OCI-LY1 (cell line): ENCODE results near the gene ELL.

ENCODE experiments used
- H2AFZ ChIP-seq: fragments of 200-600 bp; sonication (generic), shearing (Covaris generic); 2 replicates; pipeline ENCODE4 v1.6.0; 2014; ENCODE audit warnings: antibody characterized with exemption, mild to moderate bottlenecking, low read length
- H3F3A ChIP-seq: fragments of 200-600 bp; sonication (generic), shearing (Covaris generic); 2 replicates; pipeline ENCODE4 v1.6.0; 2014; ENCODE audit warnings: mild to moderate bottlenecking, antibody characterized with exemption, low read length, moderate library complexity; ENCODE audit not compliant: insufficient read depth
- H3K27ac ChIP-seq: fragments of 200-600 bp; sonication (generic); 2 replicates; pipeline ENCODE4 v1.5.1; 2014; ENCODE audit warnings: low read length, mixed run types, mild to moderate bottlenecking, low read depth; ENCODE audit not compliant: poor library complexity, severe bottlenecking
- H3K27me3 ChIP-seq: fragments of 200-600 bp; sonication (generic); 2 replicates; pipeline ENCODE4 v1.6.0; 2014; ENCODE audit warnings: antibody characterized with exemption, mild to moderate bottlenecking, low read length, moderate library complexity; ENCODE audit not compliant: insufficient read depth
- H3K36me3 ChIP-seq: fragments of 200-600 bp; sonication (generic); 2 replicates; pipeline ENCODE4 v1.6.1; 2014; ENCODE audit warnings: mild to moderate bottlenecking, antibody characterized with exemption, low read length, moderate library complexity, mixed read lengths; ENCODE audit not compliant: insufficient read depth
- H3K4me1 ChIP-seq: fragments of 200-600 bp; sonication (generic); 2 replicates; pipeline ENCODE4 v1.5.1; 2014; ENCODE audit warnings: mild to moderate bottlenecking, low read length, moderate library complexity; ENCODE audit not compliant: insufficient read depth, severe bottlenecking
- H3K4me2 ChIP-seq: fragments of 200-600 bp; sonication (generic), shearing (Covaris generic); 2 replicates; pipeline ENCODE4 v1.6.1; 2014; ENCODE audit warnings: low read length
- H3K4me3 ChIP-seq: fragments of 200-600 bp; sonication (generic); 2 replicates; pipeline ENCODE4 v1.5.1; 2014; ENCODE audit warnings: low read length, low read depth, mild to moderate bottlenecking, mixed read lengths; ENCODE audit not compliant: poor library complexity, severe bottlenecking
- H3K79me2 ChIP-seq: fragments of 200-600 bp; shearing (Covaris generic); 2 replicates; pipeline ENCODE4 v1.6.1; 2016; ENCODE audit warnings: mixed run types, low read length, mixed read lengths; ENCODE audit not compliant: insufficient read depth
- H3K9ac ChIP-seq: fragments of 200-600 bp; sonication (generic), shearing (Covaris generic); 2 replicates; pipeline ENCODE4 v1.6.1; 2014; ENCODE audit warnings: mild to moderate bottlenecking, low read length, mixed read lengths
- H3K9me2 ChIP-seq: fragments of 200-600 bp; sonication (generic), shearing (Covaris generic); 2 replicates; pipeline ENCODE4 v1.6.1; 2014; ENCODE audit warnings: low read depth, mild to moderate bottlenecking, low read length, mixed read lengths
- H3K9me3 ChIP-seq: fragments of 200-600 bp; shearing (Covaris generic); 2 replicates; pipeline ENCODE4 v1.6.1; 2014; ENCODE audit warnings: low read length, mixed read lengths
- H4K20me1 ChIP-seq: fragments of 200-600 bp; sonication (generic), shearing (Covaris generic); 2 replicates; pipeline ENCODE4 v1.6.0; 2016; ENCODE audit warnings: mild to moderate bottlenecking, low read length; ENCODE audit not compliant: insufficient read depth
- EZH2 ChIP-seq: fragments of 200-600 bp; sonication (generic), shearing (Covaris generic); IDR thresholded peaks from 2 replicates; pipeline ENCODE4 v1.8.0; 2017; ENCODE audit warnings: borderline replicate concordance, mixed run types, mild to moderate bottlenecking, antibody characterized with exemption, low read length, moderate library complexity, mixed read lengths
- TF ChIP-seq, protein P1 (sequence below): fragments of 200-600 bp; sonication (generic), shearing (Covaris generic); IDR thresholded peaks from 2 replicates; pipeline ENCODE4 v1.5.1; 2017; ENCODE audit warnings: mild to moderate bottlenecking, antibody characterized with exemption, low read length, moderate library complexity, mixed read lengths

Gene ELL

GRCh38 chr19:18399008-18399407, 122.9 kb downstream of the ELL start:
- H3F3A ChIP-seq: 0 out of 2 replicates have a peak, but pooled peaks cover 5% of the 10 kb centered on the region
- no peaks in the 10 kb centered on the region for H3K9me3 ChIP-seq
- no peaks in the 10 kb centered on the region for H4K20me1 ChIP-seq
- H3K4me3 ChIP-seq: no peak overlapping the region
- no peak overlapping the region for H3K4me2 ChIP-seq
- H3K36me3 ChIP-seq: no peaks in the 10 kb centered on the region
- no peak overlapping the region for H2AFZ ChIP-seq
- H3K27me3 ChIP-seq: 0 out of 2 replicates have a peak, but pooled peaks cover 8% of the 10 kb centered on the region
- peaks cover 33% of the 10 kb centered on the region for H3K4me1 ChIP-seq
- TF ChIP-seq, protein P1, sequence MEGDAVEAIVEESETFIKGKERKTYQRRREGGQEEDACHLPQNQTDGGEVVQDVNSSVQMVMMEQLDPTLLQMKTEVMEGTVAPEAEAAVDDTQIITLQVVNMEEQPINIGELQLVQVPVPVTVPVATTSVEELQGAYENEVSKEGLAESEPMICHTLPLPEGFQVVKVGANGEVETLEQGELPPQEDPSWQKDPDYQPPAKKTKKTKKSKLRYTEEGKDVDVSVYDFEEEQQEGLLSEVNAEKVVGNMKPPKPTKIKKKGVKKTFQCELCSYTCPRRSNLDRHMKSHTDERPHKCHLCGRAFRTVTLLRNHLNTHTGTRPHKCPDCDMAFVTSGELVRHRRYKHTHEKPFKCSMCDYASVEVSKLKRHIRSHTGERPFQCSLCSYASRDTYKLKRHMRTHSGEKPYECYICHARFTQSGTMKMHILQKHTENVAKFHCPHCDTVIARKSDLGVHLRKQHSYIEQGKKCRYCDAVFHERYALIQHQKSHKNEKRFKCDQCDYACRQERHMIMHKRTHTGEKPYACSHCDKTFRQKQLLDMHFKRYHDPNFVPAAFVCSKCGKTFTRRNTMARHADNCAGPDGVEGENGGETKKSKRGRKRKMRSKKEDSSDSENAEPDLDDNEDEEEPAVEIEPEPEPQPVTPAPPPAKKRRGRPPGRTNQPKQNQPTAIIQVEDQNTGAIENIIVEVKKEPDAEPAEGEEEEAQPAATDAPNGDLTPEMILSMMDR: no peak
- TF ChIP-seq EZH2: no peak
- no peak overlapping the region for H3K9ac ChIP-seq
- H3K9me2 ChIP-seq: no peaks in the 10 kb centered on the region
- H3K79me2 ChIP-seq: no peaks in the 10 kb centered on the region
- no peak overlapping the region for H3K27ac ChIP-seq

DNA sequence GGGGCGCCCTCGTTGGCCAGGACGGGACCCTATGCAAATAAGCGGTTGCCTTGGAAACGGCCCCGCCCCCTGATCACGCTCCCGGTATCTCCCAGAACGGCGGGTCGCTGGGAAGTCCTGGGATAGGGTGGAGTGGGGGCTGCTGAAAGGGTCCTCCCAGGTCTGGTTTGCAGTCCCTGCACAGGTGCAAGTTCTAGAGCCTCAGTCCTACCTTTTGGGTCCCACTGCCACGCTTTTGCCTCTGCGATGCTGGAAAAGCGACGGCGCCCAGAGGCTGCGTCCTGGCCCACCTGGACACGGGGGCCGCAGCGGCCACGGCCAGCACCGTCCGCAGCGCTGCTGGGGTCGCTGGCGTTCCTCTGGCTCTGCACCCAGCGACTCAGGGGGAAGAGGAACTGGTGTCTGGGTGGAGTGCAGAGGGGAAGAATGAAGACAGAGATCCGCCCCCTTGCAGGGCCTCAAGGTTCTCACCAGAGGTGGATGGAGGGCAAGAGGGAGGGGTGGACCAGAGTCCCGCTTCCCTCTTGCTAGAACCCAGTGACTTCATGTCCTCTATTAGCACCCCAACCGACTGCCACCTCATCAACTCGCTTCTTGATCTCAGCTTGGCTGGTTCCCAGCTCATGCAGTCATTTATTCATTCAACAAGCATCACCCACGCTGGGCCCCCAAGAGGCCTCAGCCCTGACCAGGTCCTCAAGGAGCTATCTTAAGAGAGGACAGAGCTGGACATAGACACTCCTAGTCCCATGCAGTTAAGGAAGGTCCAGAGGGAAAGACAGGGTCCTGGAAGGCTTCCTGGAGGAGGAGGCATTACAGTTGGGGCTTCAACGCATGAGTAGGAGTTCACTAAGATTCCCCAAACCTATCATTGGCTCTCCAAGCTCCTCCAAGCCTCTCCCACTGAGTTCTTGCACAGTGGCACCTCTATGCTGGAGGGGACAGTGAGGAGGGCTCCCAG, 124.3 kb downstream of the ELL start, which contains the start of gene LRRC25:
LRRC25 (minus strand) TSS at position 381 of the 961 bp plus-strand sequence. CDS start 659 bp downstream, outside the sequence.
- H3K27ac ChIP-seq: no peak within 1 kb of the TSS
- H2AFZ ChIP-seq: no peak within 1 kb of the TSS
- H3K27me3 ChIP-seq: 0 out of 2 replicates have a peak, but pooled peaks cover 8% of the 10 kb centered on the region
- H3K9ac ChIP-seq: no peak within 1 kb of the TSS; the same call in 1 of the 2 replicates
- H3F3A ChIP-seq: 0 out of 2 replicates have a peak, but pooled peaks cover 5% of the 10 kb centered on the region
- no peaks in the 10 kb centered on the region for H4K20me1 ChIP-seq
- H3K4me3 ChIP-seq: peak within 1 kb of the TSS; percentile 50
- no peaks in the 10 kb centered on the region for H3K79me2 ChIP-seq
- H3K4me1 ChIP-seq: peaks cover 36% of the 10 kb centered on the region
- peak within 1 kb of the TSS; percentile 61 for H3K4me2 ChIP-seq
- no peaks in the 10 kb centered on the region for H3K36me3 ChIP-seq
- no peaks in the 10 kb centered on the region for H3K9me2 ChIP-seq
- no peaks in the 10 kb centered on the region for H3K9me3 ChIP-seq
- no peak for TF ChIP-seq EZH2
- TF ChIP-seq, protein P1: no peak

DNA sequence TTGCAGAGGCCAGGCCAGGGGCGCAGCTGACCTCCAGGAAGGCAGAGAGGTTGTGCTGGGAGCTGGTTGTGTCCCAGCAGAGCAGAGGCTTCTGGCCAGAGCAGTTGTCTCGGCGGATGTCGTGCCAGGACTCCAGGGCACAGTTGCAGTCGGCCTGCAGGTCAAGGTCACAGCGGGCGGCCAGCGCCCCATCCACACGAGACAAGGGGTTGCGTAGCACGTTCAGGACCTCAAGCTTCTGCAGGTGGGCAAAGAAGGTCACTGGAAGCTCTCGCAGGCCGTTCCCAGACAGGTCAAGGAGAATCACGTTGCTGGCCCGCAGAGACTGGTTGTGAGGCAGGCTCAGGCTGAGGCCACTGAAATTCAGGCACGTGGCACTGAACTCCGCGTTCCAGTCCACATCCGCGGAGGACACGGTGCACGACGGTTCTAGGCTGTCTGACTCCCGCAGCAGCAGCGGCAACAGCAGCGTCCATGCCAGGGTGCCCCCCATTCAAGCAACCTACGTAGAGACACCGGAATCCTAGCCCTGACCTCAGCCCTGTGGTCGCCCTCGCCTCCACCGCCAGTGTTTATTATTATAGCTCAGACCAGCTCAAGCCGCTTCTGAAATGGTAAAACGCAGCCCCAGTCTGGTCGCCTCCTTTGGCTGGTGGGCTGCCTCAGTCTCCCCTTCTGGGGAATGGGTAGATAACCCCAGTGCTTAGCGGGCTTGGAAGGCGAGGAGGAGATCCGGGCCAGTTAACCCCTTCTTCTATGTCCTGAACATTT, 125.2 kb downstream of the ELL start:
- Histone ChIP-seq H3K79me2 (no peaks in the 10 kb centered on the region), H3K4me1 (peaks cover 32% of the 10 kb centered on the region), H3K9me2 (no peaks in the 10 kb centered on the region), H3F3A (no peaks in the 10 kb centered on the region), H2AFZ (no peak overlapping the region), H3K9ac (no peak overlapping the region; the same call in 1 of the 2 replicates), H3K9me3 (no peaks in the 10 kb centered on the region), H4K20me1 (no peaks in the 10 kb centered on the region), H3K4me3 (peak overlapping the region; percentile 50), H3K27ac (no peak overlapping the region), H3K27me3 (peaks cover 8% of the 10 kb centered on the region; the same call in 1 of the 2 replicates), H3K4me2 (peak overlapping the region; percentile 61; the same call in 1 of the 2 replicates), H3K36me3 (no peaks in the 10 kb centered on the region)
- TF ChIP-seq, protein P1: no peak
- no peak for TF ChIP-seq EZH2
